Spleen (tissue), 7 donors: ENCODE results near the gene ARL6IP4.

Source experiments
- CTCF ChIP-seq, 11 experiments: fragments of 200-600 bp in 7 of 11; fragments of 450-650 bp in 4 of 11; sonication (generic) in 4 of 11; IDR thresholded peaks in 8 of 11; conservative IDR thresholded peaks in 3 of 11; 1 replicate in 7 of 11; 2 replicates in 4 of 11; pipeline versions ENCODE4 v1.4.0 to v1.8.0; 2016 to 2021; ENCODE audit warnings: antibody characterized with exemption in 11 of 11, inconsistent platforms in 4 of 11, mild to moderate bottlenecking in 1 of 11
- POLR2A ChIP-seq, 3 donors: fragments of 450-650 bp; IDR thresholded peaks; one replicate each; pipeline ENCODE4 v1.5.1; 2017; ENCODE audit warnings: antibody characterized with exemption in 3 of 3, mild to moderate bottlenecking in 1 of 3
- POLR2AphosphoS5 ChIP-seq, 3 donors: sonication (generic); formaldehyde crosslinking; IDR thresholded peaks; one replicate each; pipeline ENCODE4 v1.5.1; 2017; ENCODE audit warnings: antibody characterized with exemption in 3 of 3
- donor health status: DM: no; HTN: no; CAD: no; lungs with moderate emphysema.
- donor health status: DM: no; HTN: no; CAD: no.
- donor health status: DM: no; HTN: no; CAD: no.

- TF ChIP-seq CTCF (IDR thresholded peaks at IDR 0.05 in 8 of 11, conservative IDR thresholded peaks at IDR 0.05 in 3 of 11) (no peak), POLR2A (IDR thresholded peaks at IDR 0.05) (no peak), POLR2AphosphoS5 (IDR thresholded peaks at IDR 0.05) (no peak)
Observed at GRCh38 chr12:122934722-122935121, 45.8 kb upstream of the ARL6IP4 start.
